CD8-positive, alpha-beta memory T cell (primary cell): Measurements from ENCODE around the gene TOM1L2. TPM values are rescaled to one million over a fixed set of nuclear protein-coding genes. Genes with fewer than 3 reads are reported as not detected.

ENCODE experiments used
- CTCF ChIA-PET: fragments of 350-600 bp; sonication (Branson Sonifier 250); formaldehyde crosslinking; loops from one replicate; lab custom pipeline; 2021; ENCODE audit warnings: antibody characterized with exemption; lab: Charles Lee
- POLR2A ChIA-PET: fragments of 350-600 bp; sonication (Branson Sonifier 250); formaldehyde crosslinking; loops from one replicate; lab custom pipeline; 2021; ENCODE audit warnings: antibody characterized with exemption; lab: Charles Lee
- DNase-seq, 5 donors: peaks; one replicate each; pipeline versions ENCODE4 v3.0.0 to v3.0.0-alpha.2; 2020 to 2022; ENCODE audit warnings: mixed read lengths in 1 of 5
- H3K27ac ChIP-seq: one replicate; pipeline ENCODE4 v1.7.0; 2013; ENCODE audit warnings: low read depth, mild to moderate bottlenecking, low read length, moderate library complexity
- H3K27me3 ChIP-seq: 2 replicates; pipeline ENCODE4 v1.7.0; 2013; ENCODE audit warnings: low read length, mild to moderate bottlenecking; ENCODE audit not compliant: insufficient read depth, poor library complexity, severe bottlenecking
- H3K36me3 ChIP-seq: 2 replicates; pipeline ENCODE4 v1.7.0; 2013; ENCODE audit warnings: mild to moderate bottlenecking, low read length, moderate library complexity; ENCODE audit not compliant: insufficient read depth
- H3K4me1 ChIP-seq: 2 replicates; pipeline ENCODE4 v1.7.0; 2013; ENCODE audit warnings: mild to moderate bottlenecking, low read length, moderate library complexity; ENCODE audit not compliant: insufficient read depth
- H3K4me3 ChIP-seq: 2 replicates; pipeline ENCODE4 v1.7.0; 2013; ENCODE audit warnings: mild to moderate bottlenecking, low read length
- H3K9me3 ChIP-seq: 2 replicates; pipeline ENCODE4 v1.7.0; 2013; ENCODE audit warnings: mild to moderate bottlenecking, low read length
- H3K27ac Mint-ChIP-seq, 8 donors: one replicate each; pipeline ENCODE4 v1.8.0; 2020 to 2021; ENCODE audit warnings: mixed read lengths in 8 of 8, mild to moderate bottlenecking in 6 of 8, inconsistent platforms in 3 of 8, moderate library complexity in 3 of 8
- H3K27me3 Mint-ChIP-seq, 2 donors: one replicate each; pipeline ENCODE4 v1.8.0; 2020 to 2021; ENCODE audit warnings: mixed read lengths in 2 of 2, mild to moderate bottlenecking in 1 of 2, moderate library complexity in 1 of 2
- H3K36me3 Mint-ChIP-seq, 3 donors: one replicate each; pipeline ENCODE4 v1.8.0; 2020 to 2021; ENCODE audit warnings: mixed read lengths in 3 of 3, inconsistent platforms in 1 of 3, mild to moderate bottlenecking in 1 of 3
- H3K4me1 Mint-ChIP-seq, 3 donors: one replicate each; pipeline ENCODE4 v1.8.0; 2020 to 2021; ENCODE audit warnings: mixed read lengths in 3 of 3, inconsistent platforms in 1 of 3, mild to moderate bottlenecking in 1 of 3
- H3K4me3 Mint-ChIP-seq, 7 donors: one replicate each; pipeline ENCODE4 v1.8.0; 2020 to 2021; ENCODE audit warnings: mixed read lengths in 7 of 7, mild to moderate bottlenecking in 6 of 7, moderate library complexity in 4 of 7, inconsistent platforms in 2 of 7
- H3K9me3 Mint-ChIP-seq, 5 donors: one replicate each; pipeline ENCODE4 v1.8.0; 2020 to 2022; ENCODE audit warnings: mixed read lengths in 5 of 5, mild to moderate bottlenecking in 3 of 5, moderate library complexity in 2 of 5, inconsistent platforms in 1 of 5
- polyA plus RNA-seq: library from polyadenylated mRNA; unstranded; fragments of 300-500 nt; fragmentation: Illumina TruSeq; gene quantifications from one replicate; pipeline ENCODE4 v1.2.3, GENCODE V29; 2021
- total RNA-seq, 2 experiments: library from RNA; stranded (reverse); gene quantifications; one replicate each; pipeline ENCODE4 v1.2.3, GENCODE V29; 2021

TOM1L2 gene
- total and polyA plus RNA-seq, 3 experiments from 2014 or later = 6.5 to 11.3 (median 10.0) TPM

DNA sequence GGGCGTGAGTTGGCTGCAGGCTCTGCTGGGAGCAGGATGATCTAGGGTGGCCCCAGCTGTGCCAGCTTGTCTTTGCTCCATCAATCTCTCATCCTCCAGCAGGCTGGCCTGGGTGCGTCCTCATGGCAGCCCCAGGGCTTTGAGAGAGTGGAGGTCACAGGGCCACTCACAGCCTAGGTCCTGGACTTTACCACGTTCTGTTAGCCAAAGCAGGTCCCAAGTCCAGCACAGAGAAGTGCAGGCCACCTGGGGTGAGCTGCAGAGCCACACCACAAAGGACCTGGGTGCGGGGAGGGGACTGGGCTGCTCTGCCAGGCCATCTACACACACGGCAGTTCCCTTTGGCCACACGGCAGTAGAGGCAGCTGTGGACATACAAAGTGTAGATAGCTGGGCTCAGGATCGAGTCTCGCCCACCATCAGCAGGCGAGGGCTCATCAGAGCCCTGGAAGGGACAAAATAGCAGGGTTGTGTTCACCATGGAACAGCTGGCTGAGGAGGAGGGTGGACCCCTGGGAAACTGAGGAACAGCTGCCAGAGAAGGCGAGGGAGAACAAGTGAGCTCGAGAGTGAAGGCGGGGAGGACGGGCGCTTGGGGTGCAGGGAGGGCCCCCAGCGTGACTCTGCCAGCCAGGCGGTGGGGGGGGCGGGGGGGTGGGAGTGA lies 165.5 kb downstream of the TOM1L2 start:
- Mint-ChIP-seq H3K36me3 (peaks cover 0 to 32% (median 4%) of the 10 kb centered on the region in 3 donors), H3K9me3 (no peaks in the 10 kb centered on the region)
- H3K4me1 ChIP-seq = peaks cover under 1% of the 10 kb centered on the region

DNA sequence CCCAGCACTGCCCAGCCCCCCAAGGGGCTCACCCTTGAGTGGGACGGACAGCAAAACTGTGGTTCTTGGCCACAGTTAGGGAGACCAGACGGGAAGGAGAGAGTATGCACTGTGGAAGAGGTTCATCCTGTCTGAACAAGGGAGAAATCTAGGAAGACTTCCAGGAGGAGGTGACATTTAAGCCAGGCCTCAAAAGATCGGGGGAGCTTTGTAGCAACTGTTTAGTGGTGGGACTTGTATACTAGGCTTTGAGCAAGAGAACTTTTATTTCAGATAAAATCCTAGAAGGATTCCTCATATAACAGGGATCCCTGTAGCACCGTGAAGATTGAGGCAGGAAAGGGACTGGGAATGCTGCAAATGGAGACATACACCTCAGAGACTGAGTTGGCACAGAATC lies 166.2 kb downstream of the TOM1L2 start:
- Histone ChIP-seq H3K4me3 (no peak overlapping the region), H3K36me3 (no peaks in the 10 kb centered on the region), H3K9me3 (no peaks in the 10 kb centered on the region), H3K27me3 (no peaks in the 10 kb centered on the region), H3K4me1 (no peaks in the 10 kb centered on the region), H3K27ac (no peak overlapping the region)
- Mint-ChIP-seq H3K27ac (peak overlapping the region in 2 of 8 donors; percentile 71 to 86), H3K36me3 (peaks cover 0 to 29% (median 4%) of the 10 kb centered on the region in 3 donors), H3K9me3 (no peaks in the 10 kb centered on the region), H3K4me1 (peaks cover 6 to 11% (median 11%) of the 10 kb centered on the region in 3 donors), H3K27me3 (no peaks in the 10 kb centered on the region), H3K4me3 (no peak overlapping the region)
- POLR2A ChIA-PET = no interaction called here
- CTCF ChIA-PET = interaction anchor here (0.5 to 1.6 kb wide), 3 partner anchors 22 to 226 kb away, joined by 3 to 5 read pairs (median 3); no protein-coding TSS in a partner anchor
- DNase-seq = no peak

More for the DNA sequence above, 165.5 kb downstream of the TOM1L2 start:
- no peaks in the 10 kb centered on the region for H3K27me3 ChIP-seq
- Mint-ChIP-seq H3K27ac (peak overlapping the region in 3 of 8 donors; percentile 45 to 89 (median 66)), H3K4me1 (peaks cover 6 to 13% (median 12%) of the 10 kb centered on the region in 3 donors), H3K27me3 (no peaks in the 10 kb centered on the region), H3K4me3 (peak overlapping the region in 1 of 7 donors; percentile 68)
- ChIA-PET CTCF (interaction anchor here (0.5 to 1.4 kb wide), 2 partner anchors 23 to 226 kb away, joined by 3 read pairs; no protein-coding TSS in a partner anchor), POLR2A (no interaction called here)
- no peak overlapping the region for H3K4me3 ChIP-seq
- H3K27ac ChIP-seq = no peak overlapping the region
- no peaks in the 10 kb centered on the region for H3K9me3 ChIP-seq
- H3K36me3 ChIP-seq = no peaks in the 10 kb centered on the region
- no peak for DNase-seq

DNA sequence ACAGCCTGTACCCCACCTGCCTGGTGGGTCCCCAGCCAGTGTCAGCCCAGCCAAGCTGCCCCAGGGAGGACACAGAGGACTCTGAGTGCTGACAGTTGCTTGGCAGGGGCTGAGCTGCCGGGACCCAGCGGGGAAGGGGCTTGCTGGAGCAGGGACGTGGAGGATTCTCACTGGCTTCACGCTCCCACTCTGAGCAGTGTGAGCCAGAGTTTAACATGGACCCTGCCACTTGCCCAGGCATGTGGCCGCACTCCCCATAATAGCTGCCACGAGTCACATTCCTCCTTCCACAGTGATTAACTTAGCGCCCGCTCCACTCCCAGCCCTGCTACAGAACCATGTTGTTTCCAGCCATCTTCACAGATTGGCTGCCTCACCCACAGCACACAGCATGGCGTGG lies 166.6 kb downstream of the TOM1L2 start:
- Mint-ChIP-seq H3K36me3 (peaks cover 0 to 24% (median 4%) of the 10 kb centered on the region in 3 donors), H3K27ac (no peak overlapping the region), H3K4me3 (no peak overlapping the region), H3K27me3 (no peaks in the 10 kb centered on the region), H3K9me3 (no peaks in the 10 kb centered on the region), H3K4me1 (peaks cover 6 to 11% (median 11%) of the 10 kb centered on the region in 3 donors)
- H3K4me1 ChIP-seq = no peaks in the 10 kb centered on the region
- H3K36me3 ChIP-seq = no peaks in the 10 kb centered on the region
- POLR2A ChIA-PET = no interaction called here
- no peak overlapping the region for H3K4me3 ChIP-seq
- H3K27ac ChIP-seq = no peak overlapping the region
- H3K9me3 ChIP-seq = no peaks in the 10 kb centered on the region
- CTCF ChIA-PET = interaction anchor here (1.4 to 1.6 kb wide), 2 partner anchors 22 to 36 kb away, joined by 3 to 5 read pairs; no protein-coding TSS in a partner anchor
- no peak for DNase-seq
- no peaks in the 10 kb centered on the region for H3K27me3 ChIP-seq

- Mint-ChIP-seq H3K36me3 (peaks cover 0 to 22% (median 4%) of the 10 kb centered on the region in 3 donors), H3K9me3 (no peaks in the 10 kb centered on the region), H3K27me3 (no peaks in the 10 kb centered on the region), H3K27ac (peak overlapping the region in 3 of 8 donors; percentile 50 to 86 (median 57)), H3K4me1 (peaks cover 5 to 9% (median 8%) of the 10 kb centered on the region in 3 donors), H3K4me3 (no peak overlapping the region)
- no peaks in the 10 kb centered on the region for H3K4me1 ChIP-seq
- POLR2A ChIA-PET = no interaction called here
- no peak for DNase-seq
- CTCF ChIA-PET = interaction anchor here (2.1 kb wide), 1 partner anchor 8 kb away, joined by 5 read pairs; no protein-coding TSS in a partner anchor
- H3K9me3 ChIP-seq = no peaks in the 10 kb centered on the region
- no peak overlapping the region for H3K4me3 ChIP-seq
- H3K36me3 ChIP-seq = no peaks in the 10 kb centered on the region
- no peaks in the 10 kb centered on the region for H3K27me3 ChIP-seq
- no peak overlapping the region for H3K27ac ChIP-seq
Measured at GRCh38 chr17:17804007-17804406, 168.2 kb downstream of the TOM1L2 start.

DNA sequence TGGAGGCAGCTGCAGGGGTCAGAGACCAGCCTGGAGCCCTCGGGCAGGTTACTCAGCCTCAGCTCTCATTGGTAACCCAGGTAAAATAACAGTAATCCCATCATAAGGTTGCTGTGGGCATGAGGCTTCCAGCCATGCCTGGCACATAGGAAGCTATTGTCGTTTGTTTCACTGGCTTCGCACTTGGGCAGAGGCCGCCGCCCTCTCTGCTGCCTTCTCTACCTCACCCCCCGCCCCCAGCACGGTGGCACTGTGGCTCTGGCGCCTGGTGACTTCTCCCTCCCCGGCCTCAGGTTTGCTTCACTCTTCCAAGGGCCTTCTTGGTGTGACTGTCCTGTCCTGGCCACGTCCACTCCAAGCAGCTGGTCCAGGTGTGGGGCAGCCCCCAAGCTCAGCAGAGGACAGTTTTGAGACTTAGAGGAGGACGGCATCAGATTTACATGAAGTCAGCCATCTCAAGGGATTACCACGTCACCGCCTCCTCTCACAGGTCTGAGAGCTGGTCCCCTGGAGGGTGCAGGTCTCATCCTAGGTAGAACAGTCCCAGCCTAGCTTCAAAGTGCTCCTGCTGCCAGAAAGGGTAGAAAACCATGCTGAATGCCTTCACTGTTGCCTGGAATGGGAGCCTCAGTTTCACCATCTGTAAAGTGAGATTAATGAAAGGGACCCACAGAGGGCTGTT lies 170.3 kb downstream of the TOM1L2 start:
- no peaks in the 10 kb centered on the region for H3K27me3 ChIP-seq
- Mint-ChIP-seq H3K27me3 (no peaks in the 10 kb centered on the region), H3K4me3 (no peak overlapping the region), H3K9me3 (no peaks in the 10 kb centered on the region), H3K27ac (peak overlapping the region in 1 of 8 donors; percentile 38), H3K4me1 (peaks cover 0 to 5% (median 3%) of the 10 kb centered on the region in 3 donors), H3K36me3 (peaks cover 0 to 29% (median 4%) of the 10 kb centered on the region in 3 donors)
- H3K4me1 ChIP-seq = no peaks in the 10 kb centered on the region
- H3K36me3 ChIP-seq = no peaks in the 10 kb centered on the region
- no peak overlapping the region for H3K4me3 ChIP-seq
- no peak for DNase-seq
- H3K9me3 ChIP-seq = no peaks in the 10 kb centered on the region
- POLR2A ChIA-PET = no interaction called here
- CTCF ChIA-PET = interaction anchor here (0.7 to 2.1 kb wide), 4 partner anchors 10 to 121 kb away, joined by 3 to 5 read pairs (median 4); no protein-coding TSS in a partner anchor
- no peak overlapping the region for H3K27ac ChIP-seq

DNA sequence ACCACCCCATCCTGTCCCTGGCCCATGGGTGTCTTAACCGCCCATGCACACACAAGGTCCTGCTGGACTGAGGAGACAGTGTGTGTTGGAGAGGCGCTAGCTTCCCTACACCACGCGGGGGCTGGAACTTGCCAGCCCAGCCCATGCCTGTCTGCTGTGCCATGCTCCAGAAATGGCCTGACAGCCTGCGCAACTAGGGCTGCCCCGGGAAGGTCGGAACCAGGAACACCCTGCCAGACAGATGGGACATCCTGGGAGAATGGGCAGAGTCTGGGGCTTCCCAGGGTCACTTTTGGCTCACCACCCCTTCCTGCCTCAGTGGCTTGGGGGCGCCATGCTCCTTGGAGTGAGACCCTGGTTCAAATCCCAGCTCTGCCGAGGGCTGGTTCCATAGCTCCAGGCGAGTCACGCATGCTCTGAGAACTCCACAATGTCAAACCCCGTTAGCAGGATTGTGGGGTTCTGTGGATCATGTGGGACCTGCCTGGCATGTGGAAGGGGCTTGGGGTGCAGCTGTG lies 171.6 kb downstream of the TOM1L2 start:
- Histone ChIP-seq H3K4me1 (no peaks in the 10 kb centered on the region), H3K36me3 (no peaks in the 10 kb centered on the region), H3K9me3 (no peaks in the 10 kb centered on the region), H3K4me3 (no peak overlapping the region), H3K27ac (no peak overlapping the region), H3K27me3 (no peaks in the 10 kb centered on the region)
- Mint-ChIP-seq H3K9me3 (no peaks in the 10 kb centered on the region), H3K27me3 (no peaks in the 10 kb centered on the region), H3K4me1 (peaks cover 0 to 2% (median 0%) of the 10 kb centered on the region in 3 donors), H3K27ac (peak overlapping the region in 1 of 8 donors; percentile 54), H3K4me3 (no peak overlapping the region), H3K36me3 (peaks cover 0 to 29% (median 0%) of the 10 kb centered on the region in 3 donors)
- CTCF ChIA-PET = no interaction called here
- POLR2A ChIA-PET = no interaction called here
- DNase-seq = no peak

GRCh38 chr17:17798573-17799255 lies 173.5 kb downstream of the TOM1L2 start:
- Histone ChIP-seq H3K4me1 (peaks cover under 1% of the 10 kb centered on the region), H3K4me3 (no peak overlapping the region), H3K27me3 (no peaks in the 10 kb centered on the region), H3K36me3 (no peaks in the 10 kb centered on the region), H3K27ac (no peak overlapping the region), H3K9me3 (no peaks in the 10 kb centered on the region)
- DNase-seq = no peak
- Mint-ChIP-seq H3K4me3 (no peak overlapping the region), H3K4me1 (peaks cover 4 to 5% (median 5%) of the 10 kb centered on the region in 3 donors), H3K27ac (no peak overlapping the region), H3K36me3 (peaks cover 0 to 20% (median 2%) of the 10 kb centered on the region in 3 donors), H3K9me3 (no peaks in the 10 kb centered on the region), H3K27me3 (no peaks in the 10 kb centered on the region)
- ChIA-PET POLR2A (no interaction called here), CTCF (no interaction called here)
